Liver (tissue), 9 donors: ENCODE measurements around the gene DNAAF1. TPM values are rescaled to one million over a fixed set of nuclear protein-coding genes. Genes with fewer than 3 reads are reported as not detected.

Source experiments
- DNase-seq: peaks from one replicate; pipeline ENCODE4 v3.0.0-alpha.2; 2017; ENCODE audit warnings: low spot score
- H3K27ac ChIP-seq, 2 donors: one replicate each; pipeline ENCODE4 v1.7.0; 2013; ENCODE audit warnings: inconsistent platforms in 2 of 2, low read length in 2 of 2, control low read depth in 1 of 2, low read depth in 1 of 2, mild to moderate bottlenecking in 1 of 2
- H3K27me3 ChIP-seq, 4 donors: one replicate each; pipeline versions ENCODE4 v1.6.1 to v1.7.0; 2013; ENCODE audit warnings: low read length in 3 of 4, inconsistent platforms in 1 of 4, mild to moderate bottlenecking in 1 of 4, moderate library complexity in 1 of 4; ENCODE audit not compliant: control insufficient read depth in 4 of 4, insufficient read depth in 4 of 4
- H3K36me3 ChIP-seq, 4 donors: one replicate each; pipeline versions ENCODE4 v1.6.1 to v1.7.0; 2013; ENCODE audit warnings: low read length in 3 of 4, mild to moderate bottlenecking in 3 of 4, low read depth in 1 of 4, moderate library complexity in 1 of 4; ENCODE audit not compliant: control insufficient read depth in 4 of 4, insufficient read depth in 3 of 4
- H3K4me1 ChIP-seq, 4 donors: one replicate each; pipeline versions ENCODE4 v1.6.1 to v1.7.0; 2013; ENCODE audit warnings: low read length in 3 of 4, mild to moderate bottlenecking in 3 of 4, moderate library complexity in 1 of 4; ENCODE audit not compliant: control insufficient read depth in 4 of 4, insufficient read depth in 4 of 4
- H3K4me3 ChIP-seq, 3 donors: one replicate each; pipeline versions ENCODE4 v1.6.1 to v1.7.0; 2013; ENCODE audit warnings: low read length in 3 of 3, control low read depth in 1 of 3, low read depth in 1 of 3, mild to moderate bottlenecking in 1 of 3
- H3K9ac ChIP-seq, 2 donors: one replicate each; pipeline ENCODE4 v1.7.0; 2013; ENCODE audit warnings: low read length in 2 of 2, mild to moderate bottlenecking in 2 of 2, moderate library complexity in 2 of 2, control low read depth in 1 of 2, low read depth in 1 of 2
- H3K9me3 ChIP-seq, 4 donors: one replicate each; pipeline versions ENCODE4 v1.6.1 to v1.7.0; 2013; ENCODE audit warnings: low read length in 3 of 4; ENCODE audit not compliant: control insufficient read depth in 4 of 4
- EGR1 ChIP-seq, 2 donors: IDR thresholded peaks; 2 replicates each; pipeline ENCODE4 v1.6.1; 2016 to 2018; ENCODE audit warnings: antibody characterized with exemption in 2 of 2, low read depth in 2 of 2
- FOXA2 ChIP-seq: IDR thresholded peaks from 2 replicates; pipeline ENCODE4 v1.6.1; 2016; ENCODE audit warnings: antibody characterized with exemption
- GABPA ChIP-seq, 2 donors: IDR thresholded peaks in 1 of 2; conservative IDR thresholded peaks in 1 of 2; 2 replicates each; pipeline ENCODE4 v1.6.1; 2016; ENCODE audit warnings: antibody characterized with exemption in 2 of 2, mild to moderate bottlenecking in 1 of 2, moderate library complexity in 1 of 2
- HNF4A ChIP-seq, 2 donors: conservative IDR thresholded peaks; 2 replicates each; pipeline ENCODE4 v1.6.1; 2016; ENCODE audit warnings: antibody characterized with exemption in 2 of 2, mild to moderate bottlenecking in 2 of 2
- HNF4G ChIP-seq: IDR thresholded peaks from 2 replicates; pipeline ENCODE4 v1.6.1; 2016; ENCODE audit warnings: antibody characterized with exemption
- JUND ChIP-seq, 2 donors: IDR thresholded peaks; 2 replicates each; pipeline ENCODE4 v1.6.1; 2016; ENCODE audit warnings: antibody characterized with exemption in 2 of 2
- NR2F2 ChIP-seq: IDR thresholded peaks from 2 replicates; pipeline ENCODE4 v1.6.1; 2016; ENCODE audit warnings: antibody characterized with exemption
- RAD21 ChIP-seq, 2 donors: IDR thresholded peaks; 2 replicates each; pipeline ENCODE4 v1.6.1; 2016; ENCODE audit warnings: antibody characterized with exemption in 2 of 2, mild to moderate bottlenecking in 2 of 2
- RXRA ChIP-seq, 2 donors: IDR thresholded peaks; 2 replicates each; pipeline ENCODE4 v1.6.1; 2017 to 2018; ENCODE audit warnings: antibody characterized with exemption in 2 of 2, mild to moderate bottlenecking in 1 of 2
- SP1 ChIP-seq: IDR thresholded peaks from 2 replicates; pipeline ENCODE4 v1.6.1; 2018; ENCODE audit warnings: antibody characterized with exemption, mild to moderate bottlenecking
- TAF1 ChIP-seq: conservative IDR thresholded peaks from 2 replicates; pipeline ENCODE4 v1.6.1; 2016; ENCODE audit warnings: antibody characterized with exemption, mild to moderate bottlenecking
- YY1 ChIP-seq: IDR thresholded peaks from 2 replicates; pipeline ENCODE4 v1.6.1; 2016; ENCODE audit warnings: antibody characterized with exemption, mild to moderate bottlenecking
- WGBS: extraction: QIAGEN DNeasy Blood & Tissue Kit; methylation state at CpG from one replicate; pipeline ENCODE4 v1.1.7; 2013; 5-methylcytosine and 5-hydroxymethylcytosine counted together
- polyA plus RNA-seq, 2 donors: library from polyadenylated mRNA; stranded (reverse) in 1 of 2; unstranded in 1 of 2; fragments of 200-250 nt in 1 of 2; fragments of >200 nt in 1 of 2; fragmentation: Nextera tagmentation in 1 of 2; extraction: Ambion mirVana in 1 of 2; gene quantifications; one replicate each; pipeline versions ENCODE4 v1.2.1 to v1.2.3, GENCODE V29; 2013 to 2015
- total RNA-seq, 2 donors: library from RNA; depleted of rRNA; stranded (reverse); fragments of >200 nt; gene quantifications; one replicate each; pipeline ENCODE4 v1.2.3, GENCODE V29; 2014
- TF ChIP-seq, protein P1 (sequence below): IDR thresholded peaks from 2 replicates; pipeline ENCODE4 v1.6.1; 2016; ENCODE audit warnings: antibody characterized with exemption
- TF ChIP-seq, protein P2 (sequence below): IDR thresholded peaks from 2 replicates; pipeline ENCODE4 v1.6.1; 2016; ENCODE audit warnings: antibody characterized with exemption
- TF ChIP-seq, protein P3 (sequence below): IDR thresholded peaks from 2 replicates; pipeline ENCODE4 v1.6.1; 2016; ENCODE audit warnings: antibody characterized with exemption
- TF ChIP-seq, protein P4 (sequence below): fragments of 150-350 bp; IDR thresholded peaks from 2 replicates; pipeline ENCODE4 v1.5.1; 2017; ENCODE audit warnings: improper control_type of control experiment, low read depth, low read length; ENCODE audit not compliant: missing input control
- TF ChIP-seq, protein P5 (sequence below): IDR thresholded peaks from 2 replicates; pipeline ENCODE4 v1.6.1; 2016; ENCODE audit warnings: antibody characterized with exemption, mild to moderate bottlenecking
- donor health status: healthy.
- donor health status: healthy.
- donor health status: healthy.
- donor health status: healthy.
- donor health status: healthy.

The DNAAF1 gene
- under 1 TPM; under 0.01 to 0.08 TPM for total RNA-seq
- under 1 TPM in 1 of 2 donors, not detected in 1; 0.06 TPM for polyA plus RNA-seq

- no peaks in the 10 kb centered on the region for H3K9me3 ChIP-seq
- DNase-seq: peak; percentile 97
- WGBS: under 1% methylated on average over 89 of the region's 89 CpGs
- H3K4me3 ChIP-seq: peak within 1 kb of the TSS; percentile 85 to 92 (median 86)
- no peaks in the 10 kb centered on the region for H3K36me3 ChIP-seq
- peak within 1 kb of the TSS in 1 of 2 donors; percentile 54 for H3K27ac ChIP-seq
- H3K27me3 ChIP-seq: no peaks in the 10 kb centered on the region
- H3K4me1 ChIP-seq: peaks cover 3 to 9% (median 8%) of the 10 kb centered on the region in 4 donors
- H3K9ac ChIP-seq: peak within 1 kb of the TSS in 1 of 2 donors; percentile 16
- no peak for TF ChIP-seq HNF4G
- TF ChIP-seq RAD21 (IDR thresholded peaks at IDR 0.05): no peak
- TF ChIP-seq SP1: no peak
- TF ChIP-seq, protein P1, sequence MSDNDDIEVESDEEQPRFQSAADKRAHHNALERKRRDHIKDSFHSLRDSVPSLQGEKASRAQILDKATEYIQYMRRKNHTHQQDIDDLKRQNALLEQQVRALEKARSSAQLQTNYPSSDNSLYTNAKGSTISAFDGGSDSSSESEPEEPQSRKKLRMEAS: no peak
- TF ChIP-seq, protein P2, sequence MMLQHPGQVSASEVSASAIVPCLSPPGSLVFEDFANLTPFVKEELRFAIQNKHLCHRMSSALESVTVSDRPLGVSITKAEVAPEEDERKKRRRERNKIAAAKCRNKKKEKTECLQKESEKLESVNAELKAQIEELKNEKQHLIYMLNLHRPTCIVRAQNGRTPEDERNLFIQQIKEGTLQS: no peak
- no peak for TF ChIP-seq TAF1
- TF ChIP-seq NR2F2: no peak
- TF ChIP-seq FOXA2: no peak
- TF ChIP-seq JUND (IDR thresholded peaks at IDR 0.05): no peak
- TF ChIP-seq, protein P3, sequence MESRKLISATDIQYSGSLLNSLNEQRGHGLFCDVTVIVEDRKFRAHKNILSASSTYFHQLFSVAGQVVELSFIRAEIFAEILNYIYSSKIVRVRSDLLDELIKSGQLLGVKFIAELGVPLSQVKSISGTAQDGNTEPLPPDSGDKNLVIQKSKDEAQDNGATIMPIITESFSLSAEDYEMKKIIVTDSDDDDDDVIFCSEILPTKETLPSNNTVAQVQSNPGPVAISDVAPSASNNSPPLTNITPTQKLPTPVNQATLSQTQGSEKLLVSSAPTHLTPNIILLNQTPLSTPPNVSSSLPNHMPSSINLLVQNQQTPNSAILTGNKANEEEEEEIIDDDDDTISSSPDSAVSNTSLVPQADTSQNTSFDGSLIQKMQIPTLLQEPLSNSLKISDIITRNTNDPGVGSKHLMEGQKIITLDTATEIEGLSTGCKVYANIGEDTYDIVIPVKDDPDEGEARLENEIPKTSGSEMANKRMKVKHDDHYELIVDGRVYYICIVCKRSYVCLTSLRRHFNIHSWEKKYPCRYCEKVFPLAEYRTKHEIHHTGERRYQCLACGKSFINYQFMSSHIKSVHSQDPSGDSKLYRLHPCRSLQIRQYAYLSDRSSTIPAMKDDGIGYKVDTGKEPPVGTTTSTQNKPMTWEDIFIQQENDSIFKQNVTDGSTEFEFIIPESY: no peak
- TF ChIP-seq YY1: no peak
- no peak for TF ChIP-seq RXRA (IDR thresholded peaks at IDR 0.05)
- TF ChIP-seq, protein P4, sequence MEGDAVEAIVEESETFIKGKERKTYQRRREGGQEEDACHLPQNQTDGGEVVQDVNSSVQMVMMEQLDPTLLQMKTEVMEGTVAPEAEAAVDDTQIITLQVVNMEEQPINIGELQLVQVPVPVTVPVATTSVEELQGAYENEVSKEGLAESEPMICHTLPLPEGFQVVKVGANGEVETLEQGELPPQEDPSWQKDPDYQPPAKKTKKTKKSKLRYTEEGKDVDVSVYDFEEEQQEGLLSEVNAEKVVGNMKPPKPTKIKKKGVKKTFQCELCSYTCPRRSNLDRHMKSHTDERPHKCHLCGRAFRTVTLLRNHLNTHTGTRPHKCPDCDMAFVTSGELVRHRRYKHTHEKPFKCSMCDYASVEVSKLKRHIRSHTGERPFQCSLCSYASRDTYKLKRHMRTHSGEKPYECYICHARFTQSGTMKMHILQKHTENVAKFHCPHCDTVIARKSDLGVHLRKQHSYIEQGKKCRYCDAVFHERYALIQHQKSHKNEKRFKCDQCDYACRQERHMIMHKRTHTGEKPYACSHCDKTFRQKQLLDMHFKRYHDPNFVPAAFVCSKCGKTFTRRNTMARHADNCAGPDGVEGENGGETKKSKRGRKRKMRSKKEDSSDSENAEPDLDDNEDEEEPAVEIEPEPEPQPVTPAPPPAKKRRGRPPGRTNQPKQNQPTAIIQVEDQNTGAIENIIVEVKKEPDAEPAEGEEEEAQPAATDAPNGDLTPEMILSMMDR: no peak
- TF ChIP-seq, protein P5, sequence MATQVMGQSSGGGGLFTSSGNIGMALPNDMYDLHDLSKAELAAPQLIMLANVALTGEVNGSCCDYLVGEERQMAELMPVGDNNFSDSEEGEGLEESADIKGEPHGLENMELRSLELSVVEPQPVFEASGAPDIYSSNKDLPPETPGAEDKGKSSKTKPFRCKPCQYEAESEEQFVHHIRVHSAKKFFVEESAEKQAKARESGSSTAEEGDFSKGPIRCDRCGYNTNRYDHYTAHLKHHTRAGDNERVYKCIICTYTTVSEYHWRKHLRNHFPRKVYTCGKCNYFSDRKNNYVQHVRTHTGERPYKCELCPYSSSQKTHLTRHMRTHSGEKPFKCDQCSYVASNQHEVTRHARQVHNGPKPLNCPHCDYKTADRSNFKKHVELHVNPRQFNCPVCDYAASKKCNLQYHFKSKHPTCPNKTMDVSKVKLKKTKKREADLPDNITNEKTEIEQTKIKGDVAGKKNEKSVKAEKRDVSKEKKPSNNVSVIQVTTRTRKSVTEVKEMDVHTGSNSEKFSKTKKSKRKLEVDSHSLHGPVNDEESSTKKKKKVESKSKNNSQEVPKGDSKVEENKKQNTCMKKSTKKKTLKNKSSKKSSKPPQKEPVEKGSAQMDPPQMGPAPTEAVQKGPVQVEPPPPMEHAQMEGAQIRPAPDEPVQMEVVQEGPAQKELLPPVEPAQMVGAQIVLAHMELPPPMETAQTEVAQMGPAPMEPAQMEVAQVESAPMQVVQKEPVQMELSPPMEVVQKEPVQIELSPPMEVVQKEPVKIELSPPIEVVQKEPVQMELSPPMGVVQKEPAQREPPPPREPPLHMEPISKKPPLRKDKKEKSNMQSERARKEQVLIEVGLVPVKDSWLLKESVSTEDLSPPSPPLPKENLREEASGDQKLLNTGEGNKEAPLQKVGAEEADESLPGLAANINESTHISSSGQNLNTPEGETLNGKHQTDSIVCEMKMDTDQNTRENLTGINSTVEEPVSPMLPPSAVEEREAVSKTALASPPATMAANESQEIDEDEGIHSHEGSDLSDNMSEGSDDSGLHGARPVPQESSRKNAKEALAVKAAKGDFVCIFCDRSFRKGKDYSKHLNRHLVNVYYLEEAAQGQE: no peak
- no peak for TF ChIP-seq GABPA (IDR thresholded peaks at IDR 0.05 in 1 of 2, conservative IDR thresholded peaks at IDR 0.05 in 1 of 2)
- no peak for TF ChIP-seq HNF4A (conservative IDR thresholded peaks at IDR 0.05)
- TF ChIP-seq EGR1 (IDR thresholded peaks at IDR 0.05; ENCODE audit: low read depth in 2 of 2): no peak
Measured at GRCh38 chr16:84144859-84145639, at the start of gene DNAAF1, which contains the start of gene HSDL1. Gene DNAAF1, plus strand, starts transcription at chr16:84145308. Its CDS starts 133 bp downstream, at chr16:84145441. Gene HSDL1, minus strand, starts transcription at chr16:84145177. Its CDS starts 13,856 bp downstream, at chr16:84131321.
